HepG2 (cell line): Measurements from ENCODE around the gene FOXD1.

ENCODE experiments used
- HNF4A ChIP-seq: sonication (generic); formaldehyde crosslinking; IDR thresholded peaks from 2 replicates; pipeline ENCODE4 v1.4.0; 2020; ENCODE audit warnings: missing genetic modification reagents
- POLR2A ChIP-seq, 2 experiments: IDR thresholded peaks; 2 replicates each; pipeline ENCODE4 v1.6.1; 2011; ENCODE audit warnings: low read depth in 2 of 2, low read length in 2 of 2, mild to moderate bottlenecking in 1 of 2, moderate library complexity in 1 of 2; ENCODE audit not compliant: insufficient read depth in 1 of 2
- SNAI1 ChIP-seq: sonication (generic); formaldehyde crosslinking; IDR thresholded peaks from 2 replicates; pipeline ENCODE4 v1.5.0; 2020; ENCODE audit warnings: mild to moderate bottlenecking, missing genetic modification reagents, borderline replicate concordance
- ZKSCAN5 ChIP-seq: sonication (generic); formaldehyde crosslinking; IDR thresholded peaks from 2 replicates; pipeline ENCODE4 v1.5.1; 2020; ENCODE audit warnings: mild to moderate bottlenecking, missing genetic modification reagents
- ZNF12 ChIP-seq: sonication (generic); formaldehyde crosslinking; IDR thresholded peaks from 2 replicates; pipeline ENCODE4 v1.5.0; 2020; ENCODE audit warnings: missing genetic modification reagents
- ZNF549 ChIP-seq: sonication (generic); formaldehyde crosslinking; IDR thresholded peaks from 2 replicates; pipeline ENCODE4 v1.5.0; 2020; ENCODE audit warnings: missing genetic modification reagents

- TF ChIP-seq ZKSCAN5 (CRISPR knock-in tag) (no peak), ZNF12 (CRISPR knock-in tag) (no peak), HNF4A (CRISPR knock-in tag) (no peak), ZNF549 (no peak), POLR2A (IDR thresholded peaks at IDR 0.05; ENCODE audit: insufficient read depth in 1 of 2, low read depth in 2 of 2, low read length in 2 of 2) (no peak), SNAI1 (CRISPR knock-in tag) (no peak)
Observed at GRCh38 chr5:73433982-73434342, 14.6 kb downstream of the FOXD1 start.
